ENCODE results near the gene DMAC2L.
"Not testable (repeated sequence)": the region's sequence is repeated elsewhere in the genome, so short reads cannot be mapped to it uniquely, and the experiment has no call there.

DMAC2L gene

GRCh38 chr14:50353126-50353525, 41.0 kb downstream of the DMAC2L start:
- H3K79me1 ChIP-seq (ENCODE audit: low read depth, low read length) = no peaks in the 10 kb centered on the region
- no peak overlapping the region for H3K4ac ChIP-seq (ENCODE audit: low read length)
- no peak overlapping the region for H3K4me3 ChIP-seq (ENCODE audit: low read length in 2 of 2)
- H3K27me3 ChIP-seq (ENCODE audit: control insufficient read depth in 3 of 3, insufficient read depth in 3 of 3, low read depth in 1 of 3, low read length in 3 of 3) = no peaks in the 10 kb centered on the region
- DNase-seq (ENCODE audit: low spot score) = no peak
- H3K4me1 ChIP-seq (ENCODE audit: control insufficient read depth in 2 of 2, insufficient read depth in 1 of 2, low read depth in 1 of 2, low read length in 2 of 2) = peaks cover 0 to 2% of the 10 kb centered on the region in 2 donors
- H2BK12ac ChIP-seq (ENCODE audit: low read length) = no peak overlapping the region
- H4K8ac ChIP-seq (ENCODE audit: low read depth, low read length) = no peak overlapping the region
- no peaks in the 10 kb centered on the region for H3K36me3 ChIP-seq (replicated peaks in 1 of 2; ENCODE audit: control insufficient read depth in 2 of 2, insufficient read depth in 2 of 2, low read length in 2 of 2)
- no peak overlapping the region for H2AK5ac ChIP-seq (ENCODE audit: low read depth, low read length)
- no peak overlapping the region for H2BK5ac ChIP-seq (ENCODE audit: low read length)
- H3K9ac ChIP-seq (ENCODE audit: low read depth, low read length, poor library complexity) = no peak overlapping the region
- H3K14ac ChIP-seq (ENCODE audit: low read length) = no peak overlapping the region
- no peak overlapping the region for H2BK15ac ChIP-seq (ENCODE audit: low read length)
- no peak overlapping the region for H2AFZ ChIP-seq (ENCODE audit: low read length)
- H3K9me3 ChIP-seq (replicated peaks in 1 of 2; ENCODE audit: control insufficient read depth in 2 of 2, insufficient read depth in 1 of 2, low read depth in 1 of 2, low read length in 2 of 2) = peaks cover 0 to 7% of the 10 kb centered on the region in 2 donors
- no peak overlapping the region for H3K27ac ChIP-seq (replicated peaks; ENCODE audit: low read length)
- no peak overlapping the region for H3K18ac ChIP-seq (ENCODE audit: low read length)
- H3K23ac ChIP-seq (ENCODE audit: low read depth, low read length, poor library complexity) = no peak overlapping the region
- no peak overlapping the region for H4K91ac ChIP-seq (ENCODE audit: low read depth, low read length, poor library complexity)
- H2BK120ac ChIP-seq (ENCODE audit: low read depth, low read length) = no peak overlapping the region
- H3K4me2 ChIP-seq (ENCODE audit: insufficient read depth, low read length, poor library complexity, severe bottlenecking) = no peak overlapping the region
- no CpG with 5 or more reads among the region's 4 CpGs for WGBS, 2 donors (ENCODE audit: extremely low coverage in 2 of 2, insufficient read length in 2 of 2, insufficient replicate concordance in 1 of 2)

- DNase-seq (ENCODE audit: low spot score) = no peak
Observed at GRCh38 chr14:50354527-50354926, 42.4 kb downstream of the DMAC2L start.

GRCh38 chr14:50355692-50356091, 43.6 kb downstream of the DMAC2L start:
- Histone ChIP-seq H3K36me3 (replicated peaks in 1 of 2; ENCODE audit: control insufficient read depth in 2 of 2, insufficient read depth in 2 of 2, low read length in 2 of 2) (no peaks in the 10 kb centered on the region), H3K4me1 (ENCODE audit: control insufficient read depth in 2 of 2, insufficient read depth in 1 of 2, low read depth in 1 of 2, low read length in 2 of 2) (peaks cover 0 to 2% of the 10 kb centered on the region in 2 donors), H3K27me3 (ENCODE audit: control insufficient read depth in 3 of 3, insufficient read depth in 3 of 3, low read depth in 1 of 3, low read length in 3 of 3) (no peaks in the 10 kb centered on the region), H2BK5ac (ENCODE audit: low read length) (no peak overlapping the region), H3K9ac (ENCODE audit: low read depth, low read length, poor library complexity) (no peak overlapping the region), H2BK15ac (ENCODE audit: low read length) (no peak overlapping the region), H2BK120ac (ENCODE audit: low read depth, low read length) (no peak overlapping the region), H3K4me2 (ENCODE audit: insufficient read depth, low read length, poor library complexity, severe bottlenecking) (no peak overlapping the region), H3K27ac (replicated peaks; ENCODE audit: low read length) (no peak overlapping the region), H3K79me1 (ENCODE audit: low read depth, low read length) (no peaks in the 10 kb centered on the region), H3K23ac (ENCODE audit: low read depth, low read length, poor library complexity) (no peak overlapping the region), H4K8ac (ENCODE audit: low read depth, low read length) (no peak overlapping the region), H3K4me3 (ENCODE audit: low read length in 2 of 2) (no peak overlapping the region), H2AFZ (ENCODE audit: low read length) (no peak overlapping the region), H3K4ac (ENCODE audit: low read length) (no peak overlapping the region), H2BK12ac (ENCODE audit: low read length) (no peak overlapping the region), H2AK5ac (ENCODE audit: low read depth, low read length) (no peak overlapping the region), H3K9me3 (replicated peaks in 1 of 2; ENCODE audit: control insufficient read depth in 2 of 2, insufficient read depth in 1 of 2, low read depth in 1 of 2, low read length in 2 of 2) (peaks cover 0 to under 1% of the 10 kb centered on the region in 2 donors), H3K18ac (ENCODE audit: low read length) (no peak overlapping the region), H3K14ac (ENCODE audit: low read length) (no peak overlapping the region), H4K91ac (ENCODE audit: low read depth, low read length, poor library complexity) (no peak overlapping the region)
- no peak for DNase-seq (ENCODE audit: low spot score)
- no CpG with 5 or more reads among the region's 1 CpG for whole genome bisulfite sequencing, 2 donors (ENCODE audit: extremely low coverage in 2 of 2, insufficient read length in 2 of 2, insufficient replicate concordance in 1 of 2)

More at GRCh38 chr14:50354527-50354926, 42.4 kb downstream of the DMAC2L start:
- no peak overlapping the region for H3K4ac ChIP-seq (ENCODE audit: low read length)
- no peaks in the 10 kb centered on the region for H3K36me3 ChIP-seq (replicated peaks in 1 of 2; ENCODE audit: control insufficient read depth in 2 of 2, insufficient read depth in 2 of 2, low read length in 2 of 2)
- H3K4me2 ChIP-seq (ENCODE audit: insufficient read depth, low read length, poor library complexity, severe bottlenecking) = no peak overlapping the region
- no peaks in the 10 kb centered on the region for H3K27me3 ChIP-seq (ENCODE audit: control insufficient read depth in 3 of 3, insufficient read depth in 3 of 3, low read depth in 1 of 3, low read length in 3 of 3)
- no peak overlapping the region for H3K23ac ChIP-seq (ENCODE audit: low read depth, low read length, poor library complexity)
- H4K8ac ChIP-seq (ENCODE audit: low read depth, low read length) = no peak overlapping the region
- no peak overlapping the region for H2BK5ac ChIP-seq (ENCODE audit: low read length)
- no peak overlapping the region for H2AFZ ChIP-seq (ENCODE audit: low read length)
- H3K14ac ChIP-seq (ENCODE audit: low read length) = no peak overlapping the region
- H3K18ac ChIP-seq (ENCODE audit: low read length) = no peak overlapping the region
- no peak overlapping the region for H4K91ac ChIP-seq (ENCODE audit: low read depth, low read length, poor library complexity)
- H2BK15ac ChIP-seq (ENCODE audit: low read length) = no peak overlapping the region
- no peak overlapping the region for H3K4me3 ChIP-seq (ENCODE audit: low read length in 2 of 2)
- H3K9ac ChIP-seq (ENCODE audit: low read depth, low read length, poor library complexity) = no peak overlapping the region
- H3K4me1 ChIP-seq (ENCODE audit: control insufficient read depth in 2 of 2, insufficient read depth in 1 of 2, low read depth in 1 of 2, low read length in 2 of 2) = peaks cover 0 to 2% of the 10 kb centered on the region in 2 donors
- H2BK120ac ChIP-seq (ENCODE audit: low read depth, low read length) = no peak overlapping the region
- H2AK5ac ChIP-seq (ENCODE audit: low read depth, low read length) = no peak overlapping the region
- H3K9me3 ChIP-seq (replicated peaks in 1 of 2; ENCODE audit: control insufficient read depth in 2 of 2, insufficient read depth in 1 of 2, low read depth in 1 of 2, low read length in 2 of 2) = peaks cover 0 to 5% of the 10 kb centered on the region in 2 donors
- no CpG with 5 or more reads among the region's 1 CpG for WGBS, 2 donors (ENCODE audit: extremely low coverage in 2 of 2, insufficient read length in 2 of 2, insufficient replicate concordance in 1 of 2)
- H3K79me1 ChIP-seq (ENCODE audit: low read depth, low read length) = no peaks in the 10 kb centered on the region
- H3K27ac ChIP-seq (replicated peaks; ENCODE audit: low read length) = no peak overlapping the region
- no peak overlapping the region for H2BK12ac ChIP-seq (ENCODE audit: low read length)

GRCh38 chr14:50356283-50356682, 44.2 kb downstream of the DMAC2L start:
- H3K79me1 ChIP-seq (ENCODE audit: low read depth, low read length); H4K91ac ChIP-seq (ENCODE audit: low read depth, low read length, poor library complexity); H3K9me3 ChIP-seq (replicated peaks in 1 of 2; ENCODE audit: control insufficient read depth in 2 of 2, insufficient read depth in 1 of 2, low read depth in 1 of 2, low read length in 2 of 2); H2BK5ac ChIP-seq (ENCODE audit: low read length); H2BK15ac ChIP-seq (ENCODE audit: low read length); H2BK120ac ChIP-seq (ENCODE audit: low read depth, low read length); H3K36me3 ChIP-seq (replicated peaks in 1 of 2; ENCODE audit: control insufficient read depth in 2 of 2, insufficient read depth in 2 of 2, low read length in 2 of 2); H3K4me3 ChIP-seq (ENCODE audit: low read length in 2 of 2); H3K14ac ChIP-seq (ENCODE audit: low read length); H3K4me1 ChIP-seq (ENCODE audit: control insufficient read depth in 2 of 2, insufficient read depth in 1 of 2, low read depth in 1 of 2, low read length in 2 of 2); H3K18ac ChIP-seq (ENCODE audit: low read length); H3K23ac ChIP-seq (ENCODE audit: low read depth, low read length, poor library complexity); DNase-seq (ENCODE audit: low spot score); H2BK12ac ChIP-seq (ENCODE audit: low read length); H3K4ac ChIP-seq (ENCODE audit: low read length); H2AK5ac ChIP-seq (ENCODE audit: low read depth, low read length); H3K27ac ChIP-seq (replicated peaks; ENCODE audit: low read length); H3K4me2 ChIP-seq (ENCODE audit: insufficient read depth, low read length, poor library complexity, severe bottlenecking); H3K27me3 ChIP-seq (ENCODE audit: control insufficient read depth in 3 of 3, insufficient read depth in 3 of 3, low read depth in 1 of 3, low read length in 3 of 3); H2AFZ ChIP-seq (ENCODE audit: low read length); H3K9ac ChIP-seq (ENCODE audit: low read depth, low read length, poor library complexity); H4K8ac ChIP-seq (ENCODE audit: low read depth, low read length): not testable (repeated sequence)
- no CpG with 5 or more reads among the region's 3 CpGs for WGBS, 2 donors (ENCODE audit: extremely low coverage in 2 of 2, insufficient read length in 2 of 2, insufficient replicate concordance in 1 of 2)
